ENCODE results near the gene WDR46.

DNA sequence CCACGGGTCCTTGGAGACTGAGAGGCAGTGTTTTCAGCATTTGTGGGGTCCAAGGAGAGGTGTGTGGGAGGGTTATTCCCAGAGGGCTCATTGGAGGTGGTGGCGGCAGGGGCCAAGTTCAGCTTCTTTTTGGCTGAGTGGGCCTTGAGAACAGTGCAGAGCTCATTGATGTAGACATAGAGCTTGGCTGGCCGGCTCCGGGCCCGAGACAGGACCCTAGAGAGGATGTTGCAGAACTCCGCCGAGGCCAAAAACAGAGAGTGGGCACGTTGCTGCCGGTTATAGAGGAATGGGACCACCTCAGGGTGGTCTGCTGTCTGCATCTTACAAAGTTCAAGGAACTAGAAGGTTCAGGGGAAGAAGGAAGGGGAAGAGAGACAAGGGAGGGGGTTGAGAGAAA lies 32.2 kb upstream of the WDR46 start:
- TF ChIP-seq, protein P1, sequence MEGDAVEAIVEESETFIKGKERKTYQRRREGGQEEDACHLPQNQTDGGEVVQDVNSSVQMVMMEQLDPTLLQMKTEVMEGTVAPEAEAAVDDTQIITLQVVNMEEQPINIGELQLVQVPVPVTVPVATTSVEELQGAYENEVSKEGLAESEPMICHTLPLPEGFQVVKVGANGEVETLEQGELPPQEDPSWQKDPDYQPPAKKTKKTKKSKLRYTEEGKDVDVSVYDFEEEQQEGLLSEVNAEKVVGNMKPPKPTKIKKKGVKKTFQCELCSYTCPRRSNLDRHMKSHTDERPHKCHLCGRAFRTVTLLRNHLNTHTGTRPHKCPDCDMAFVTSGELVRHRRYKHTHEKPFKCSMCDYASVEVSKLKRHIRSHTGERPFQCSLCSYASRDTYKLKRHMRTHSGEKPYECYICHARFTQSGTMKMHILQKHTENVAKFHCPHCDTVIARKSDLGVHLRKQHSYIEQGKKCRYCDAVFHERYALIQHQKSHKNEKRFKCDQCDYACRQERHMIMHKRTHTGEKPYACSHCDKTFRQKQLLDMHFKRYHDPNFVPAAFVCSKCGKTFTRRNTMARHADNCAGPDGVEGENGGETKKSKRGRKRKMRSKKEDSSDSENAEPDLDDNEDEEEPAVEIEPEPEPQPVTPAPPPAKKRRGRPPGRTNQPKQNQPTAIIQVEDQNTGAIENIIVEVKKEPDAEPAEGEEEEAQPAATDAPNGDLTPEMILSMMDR (IDR thresholded peaks at IDR 0.05) = no peak
- no peak for TF ChIP-seq EZH2 (IDR thresholded peaks at IDR 0.05)

Measured in neural progenitor cell (in vitro differentiated cells).